Measurements from ENCODE around the gene ETV6.
"Not testable (repeated sequence)": the region's sequence is repeated elsewhere in the genome, so short reads cannot be mapped to it uniquely, and the experiment has no call there.

Gene ETV6

DNA sequence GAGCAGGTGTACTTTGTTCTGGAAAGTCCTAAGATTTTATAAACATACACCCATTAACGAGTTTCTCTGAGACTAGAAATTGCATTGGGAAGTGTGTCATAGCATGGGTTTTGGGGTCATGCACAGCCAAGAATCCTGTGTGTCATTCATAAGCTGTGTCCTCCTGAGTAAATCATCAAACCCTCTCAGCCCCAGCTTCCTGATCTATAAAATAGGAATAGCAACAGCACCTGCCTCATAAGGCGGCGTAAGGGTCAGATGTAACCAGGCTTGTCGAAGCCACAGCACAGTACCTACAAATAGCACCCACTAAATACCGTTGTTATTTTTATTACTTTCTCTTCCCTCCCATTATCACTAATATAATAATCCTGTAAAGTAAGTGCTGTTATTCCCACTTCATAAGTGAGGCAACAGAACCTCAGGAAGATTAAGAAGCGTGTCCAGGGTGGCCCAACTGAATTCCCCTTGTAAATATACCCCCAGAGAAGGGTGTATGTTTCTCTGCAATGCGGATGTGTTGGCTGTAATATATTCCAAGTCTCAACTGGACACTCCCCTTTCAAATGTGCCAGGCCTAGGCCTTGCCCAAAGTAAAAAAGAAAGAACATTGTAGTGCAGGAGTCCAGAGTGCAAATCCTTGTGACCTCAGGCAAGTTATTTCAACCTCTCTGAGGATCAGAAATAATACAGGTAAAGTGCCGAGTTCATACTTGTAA, 233.0 kb downstream of the ETV6 start:
- DNase-seq (ENCODE audit: low read depth, low spot score) = no peak

DNA sequence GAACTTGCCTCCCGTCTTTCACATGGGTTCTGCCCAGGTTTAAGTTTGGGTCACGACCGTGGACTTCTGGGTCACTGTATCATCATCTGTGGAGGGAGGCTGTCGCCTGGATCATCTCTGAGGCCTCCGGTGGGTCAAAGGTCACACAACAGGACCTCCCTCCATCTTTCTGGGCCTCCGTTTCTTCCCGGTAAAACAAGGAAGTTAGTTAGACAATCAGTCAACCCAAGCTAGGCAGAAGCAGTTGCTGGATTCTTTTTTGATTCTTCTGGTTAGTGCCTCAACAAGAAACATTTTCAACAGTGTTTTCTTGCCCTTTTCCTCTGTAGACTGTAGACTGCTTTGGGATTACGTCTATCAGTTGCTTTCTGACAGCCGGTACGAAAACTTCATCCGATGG, 234.6 kb downstream of the ETV6 start:
- DNase-seq (ENCODE audit: low read depth, low spot score) = no peak

- DNase-seq (ENCODE audit: low read depth, low spot score) = no peak
Measured at GRCh38 chr12:11884706-11885105, 235.2 kb downstream of the ETV6 start.

GRCh38 chr12:11885261-11886038, 236.0 kb downstream of the ETV6 start:
- no peak for DNase-seq (ENCODE audit: low read depth, low spot score)

- no peak for DNase-seq (ENCODE audit: low read depth, low spot score)
Measured at GRCh38 chr12:11886339-11886738, 236.9 kb downstream of the ETV6 start.

DNA sequence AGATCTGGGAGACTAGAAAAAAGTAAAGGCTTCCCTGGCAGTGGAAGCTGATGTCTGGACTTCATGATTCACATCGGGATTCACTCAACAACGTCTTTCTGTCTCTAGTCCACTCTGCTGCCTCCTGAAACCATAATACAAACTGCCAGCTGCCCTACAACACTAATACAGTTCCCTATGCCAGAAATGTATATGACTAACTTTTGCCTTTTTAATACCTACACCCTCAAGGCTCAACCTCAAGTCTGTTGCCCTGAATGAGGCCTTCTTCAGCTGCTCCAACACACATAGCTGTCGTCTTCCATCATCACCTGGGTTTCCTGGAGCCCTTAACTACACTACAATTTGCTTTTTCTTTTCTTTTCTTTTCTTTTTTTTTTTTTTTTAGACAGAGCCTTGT, 238.6 kb downstream of the ETV6 start:
- no peak for DNase-seq (ENCODE audit: low read depth, low spot score)

GRCh38 chr12:11891346-11891745, 241.9 kb downstream of the ETV6 start:
- no peak for DNase-seq (ENCODE audit: low read depth, low spot score)

DNA sequence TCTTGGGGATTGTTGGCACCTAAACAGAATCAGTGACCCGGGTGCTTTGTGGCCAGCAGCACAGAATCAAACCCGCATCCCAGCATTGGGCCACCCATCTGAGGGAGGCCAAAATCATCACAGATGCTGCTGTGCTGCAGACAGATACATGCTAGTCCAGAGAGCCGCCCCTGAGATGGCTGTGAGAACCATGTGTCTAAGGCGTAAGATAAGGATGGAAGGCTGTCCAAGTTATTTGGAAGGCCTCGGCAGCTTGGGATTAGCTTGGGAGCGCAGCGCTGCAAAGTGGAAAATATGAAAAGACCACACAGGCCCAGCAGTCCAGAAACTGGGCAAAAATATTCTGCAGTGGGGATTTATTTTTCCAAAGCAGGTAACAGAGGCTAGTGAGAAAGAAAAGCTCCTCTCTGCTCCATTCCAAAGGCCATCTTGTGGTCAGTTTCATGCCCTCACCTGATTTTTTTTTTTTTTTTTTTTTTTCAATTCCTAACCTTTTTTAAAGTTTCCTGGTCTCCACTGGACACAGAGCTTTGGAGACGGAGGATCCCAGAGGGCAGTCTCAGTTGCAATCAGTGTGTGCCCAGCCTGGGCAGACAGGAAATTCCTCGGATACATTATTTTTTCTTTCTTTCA, 242.4 kb downstream of the ETV6 start:
- DNase-seq (ENCODE audit: low read depth, low spot score) = no peak

DNA sequence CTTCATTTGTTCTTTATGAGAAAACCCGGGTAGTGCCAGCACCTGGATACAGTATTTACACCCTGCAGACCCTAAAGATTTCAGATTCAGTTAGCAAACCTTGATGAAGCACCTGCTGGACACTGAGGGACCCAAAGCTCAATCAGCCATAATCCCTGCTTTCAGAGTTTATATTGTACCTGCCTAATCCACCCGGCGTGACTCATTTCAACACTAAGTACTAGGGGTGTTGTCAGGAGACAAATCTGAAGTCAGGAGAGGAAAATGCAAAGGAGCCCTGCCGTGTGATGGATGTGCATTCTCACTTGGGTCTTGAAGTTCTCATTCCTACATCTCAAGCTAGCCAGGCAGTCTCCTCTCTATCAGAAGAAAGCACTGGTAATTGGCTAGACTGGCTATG, 244.5 kb downstream of the ETV6 start:
- no peak for DNase-seq (ENCODE audit: low read depth, low spot score)

DNA sequence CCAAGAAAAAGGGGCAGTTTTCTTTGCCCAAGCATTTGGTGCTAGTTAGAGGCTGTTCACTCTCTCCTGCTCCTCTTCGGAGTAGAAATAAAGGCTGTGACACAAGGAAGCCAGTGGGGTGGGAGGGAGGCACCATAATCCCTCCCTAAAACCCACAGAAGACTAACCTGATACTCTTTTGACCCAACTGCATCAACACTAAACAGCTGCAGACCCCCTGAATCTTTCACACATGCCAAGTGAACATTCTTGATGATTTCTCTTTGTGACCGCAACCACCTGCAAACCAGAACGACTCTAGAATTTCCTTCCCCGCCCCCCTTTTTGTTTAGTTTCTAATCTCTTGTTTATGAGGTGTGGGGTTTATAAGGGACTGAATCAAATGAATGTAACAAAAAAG, 245.4 kb downstream of the ETV6 start:
- no peak for DNase-seq (ENCODE audit: low read depth, low spot score)

DNA sequence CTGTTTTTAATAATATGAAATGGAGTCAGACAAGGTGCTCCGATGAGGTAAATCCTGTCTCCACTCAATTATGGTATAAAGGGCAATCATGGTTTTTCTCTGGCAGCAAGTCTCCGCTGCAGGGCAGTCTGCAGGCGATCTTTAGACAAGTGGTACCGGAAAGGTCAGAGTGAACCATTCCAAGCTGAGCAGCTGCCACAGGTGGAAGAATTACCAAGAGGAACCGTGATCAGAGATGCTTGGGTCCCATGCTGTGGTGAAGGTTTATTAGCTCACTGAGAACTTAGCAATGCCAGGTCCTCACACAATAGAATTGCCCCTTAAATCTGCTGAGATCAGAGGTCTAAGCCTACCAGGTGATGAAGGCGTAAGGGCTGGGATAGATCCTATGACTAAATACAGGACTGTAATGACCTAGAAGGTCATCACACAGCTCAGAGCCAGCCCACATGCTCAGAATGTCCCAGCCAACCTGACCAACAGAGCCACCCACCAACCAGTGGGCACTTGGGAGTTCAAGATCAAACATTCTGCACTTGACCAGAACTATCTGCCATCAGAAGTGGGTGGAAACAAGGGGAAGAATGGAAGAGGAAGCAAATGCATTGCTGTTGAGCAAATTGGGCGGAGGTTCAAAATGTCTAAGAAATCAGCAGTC, 246.1 kb downstream of the ETV6 start:
- DNase-seq (ENCODE audit: low read depth, low spot score) = no peak

GRCh38 chr12:11896417-11896929, 247.0 kb downstream of the ETV6 start:
- DNase-seq (ENCODE audit: low read depth, low spot score) = no peak

DNA sequence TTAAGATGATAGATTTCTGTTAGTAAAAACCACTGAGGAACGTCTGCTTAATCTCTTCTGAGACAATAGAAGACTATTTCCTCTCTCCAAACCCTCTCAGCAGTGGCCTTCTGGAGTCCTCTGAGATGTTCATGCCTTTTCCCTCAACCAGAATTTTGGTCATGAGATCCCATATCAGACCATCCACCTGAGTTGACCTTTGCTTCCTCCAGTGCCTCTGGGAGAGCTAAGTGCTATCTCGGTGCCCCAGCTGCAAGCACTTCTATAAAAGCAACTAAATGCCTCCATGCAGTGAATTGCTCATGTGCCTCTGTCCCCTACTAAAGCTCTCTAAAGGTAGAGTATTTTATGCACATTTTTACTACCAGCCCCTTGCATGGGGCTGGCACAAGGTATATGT, 248.4 kb downstream of the ETV6 start:
- DNase-seq (ENCODE audit: low read depth, low spot score) = no peak

- DNase-seq (ENCODE audit: low read depth, low spot score) = no peak
Measured at GRCh38 chr12:11901701-11902524, 252.4 kb downstream of the ETV6 start.

DNA sequence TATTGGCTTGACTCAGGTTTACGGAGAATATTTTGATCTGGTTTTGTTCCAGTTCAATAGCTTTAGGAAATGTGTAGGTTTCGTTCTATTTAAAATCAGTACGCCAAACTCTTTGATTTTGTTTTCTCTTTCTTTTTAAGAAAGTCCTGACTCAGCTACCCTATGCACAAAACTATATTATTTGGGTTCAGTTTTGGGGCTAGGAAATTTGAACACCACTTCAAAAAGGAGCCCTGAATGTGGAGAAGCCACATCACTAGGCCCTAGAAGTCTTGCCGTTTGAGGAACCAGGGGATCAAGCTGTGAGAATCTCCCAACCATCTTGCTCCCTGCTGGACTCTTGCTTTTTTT, 253.0 kb downstream of the ETV6 start:
- DNase-seq (ENCODE audit: low read depth, low spot score) = no peak

GRCh38 chr12:11904124-11904523, 254.7 kb downstream of the ETV6 start:
- DNase-seq (ENCODE audit: low read depth, low spot score) = no peak

- DNase-seq (ENCODE audit: low read depth, low spot score) = no peak
Measured at GRCh38 chr12:11905534-11905933, 256.1 kb downstream of the ETV6 start.

DNA sequence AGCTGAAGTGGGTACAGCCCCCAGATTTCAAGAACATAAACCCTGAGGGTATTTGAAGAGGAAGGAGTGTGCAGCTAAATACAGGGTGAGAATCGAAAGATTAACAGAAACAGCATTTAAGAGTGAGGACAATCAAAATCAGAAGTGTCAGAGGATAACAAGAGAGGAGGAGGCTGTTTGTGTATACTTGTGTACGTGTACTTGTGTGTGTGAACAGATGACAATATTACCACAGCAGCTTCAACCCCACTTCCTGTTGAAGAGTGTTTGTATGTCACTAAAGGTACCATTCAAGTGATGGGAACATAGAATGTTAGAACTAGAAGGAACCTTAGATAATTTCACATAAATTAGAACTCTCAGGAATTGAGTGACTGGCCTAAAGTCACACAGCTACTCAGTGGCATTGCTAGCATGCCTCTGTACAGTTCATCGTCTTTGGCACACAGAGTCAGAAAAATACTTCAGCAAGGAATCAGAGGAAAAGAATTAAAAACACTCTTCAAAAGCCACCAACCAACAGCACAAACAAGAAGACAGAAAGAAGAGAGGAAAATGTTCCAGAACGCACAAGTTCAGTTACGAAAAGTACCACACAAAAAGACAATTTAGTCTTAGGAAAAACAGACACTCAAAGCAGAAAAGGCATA, 256.9 kb downstream of the ETV6 start:
- no peak for DNase-seq (ENCODE audit: low read depth, low spot score)

- no peak for DNase-seq (ENCODE audit: low read depth, low spot score)
Measured at GRCh38 chr12:11907625-11908024, 258.2 kb downstream of the ETV6 start.

GRCh38 chr12:11909406-11909805, 259.9 kb downstream of the ETV6 start:
- not testable (repeated sequence) for DNase-seq (ENCODE audit: low read depth, low spot score)

- DNase-seq (ENCODE audit: low read depth, low spot score) = no peak
Measured at GRCh38 chr12:11916113-11916512, 266.6 kb downstream of the ETV6 start.

All from iPS DF 19.7 (cell line).